T-helper 1 cell (primary cell): Measurements from ENCODE around the gene SEPTIN5.

Experiments used
- DNase-seq, 5 donors: peaks; one replicate each; pipeline ENCODE4 v3.0.0-alpha.2; 2012 to 2020

SEPTIN5 gene

GRCh38 chr22:19761725-19762567 is 47.6 kb downstream of the SEPTIN5 start:
- no peak for DNase-seq

GRCh38 chr22:19762568-19763457 is 48.5 kb downstream of the SEPTIN5 start:
- no peak for DNase-seq

GRCh38 chr22:19763458-19764298 is 49.4 kb downstream of the SEPTIN5 start:
- DNase-seq, result no peak

- DNase-seq, result no peak
These were observed 49.9 kb downstream of the SEPTIN5 start for GRCh38 chr22:19764299-19764593.

- DNase-seq, result no peak
These were observed 50.6 kb downstream of the SEPTIN5 start for GRCh38 chr22:19764636-19765476.

- peak in 1 of 5 donors; percentile 31 for DNase-seq
These were observed 51.4 kb downstream of the SEPTIN5 start for GRCh38 chr22:19765477-19766239.

GRCh38 chr22:19766240-19766510 is 51.9 kb downstream of the SEPTIN5 start:
- DNase-seq, result no peak

GRCh38 chr22:19766511-19767426 is 52.5 kb downstream of the SEPTIN5 start:
- DNase-seq, result peak in 3 of 5 donors; percentile 35 to 69 (median 37)

GRCh38 chr22:19767427-19768341 is 53.4 kb downstream of the SEPTIN5 start:
- DNase-seq, result no peak

- DNase-seq, result no peak
These were observed 55.1 kb downstream of the SEPTIN5 start for GRCh38 chr22:19769393-19769715.

GRCh38 chr22:19770349-19771220 is 56.3 kb downstream of the SEPTIN5 start:
- no peak for DNase-seq

- DNase-seq, result no peak
These were observed 58.0 kb downstream of the SEPTIN5 start for GRCh38 chr22:19772422-19772672.
